HuH-7 (cell line): Measurements from ENCODE around the gene MYBL2.
"Not testable (repeated sequence)": the region's sequence is repeated elsewhere in the genome, so short reads cannot be mapped to it uniquely, and the experiment has no call there.

Experiments used
- DNase-seq: peaks from one replicate; pipeline ENCODE4 v3.0.0; 2011; ENCODE audit warnings: low spot score

Gene MYBL2

GRCh38 chr20:43751167-43752050, 84.5 kb downstream of the MYBL2 start:
- DNase-seq = no peak

- DNase-seq = no peak
These were observed 85.1 kb downstream of the MYBL2 start for GRCh38 chr20:43752051-43752360.

- no peak for DNase-seq
These were observed 85.8 kb downstream of the MYBL2 start for GRCh38 chr20:43752561-43753301.

- no peak for DNase-seq
These were observed 88.5 kb downstream of the MYBL2 start for GRCh38 chr20:43755390-43755789.

- DNase-seq = no peak
These were observed 88.9 kb downstream of the MYBL2 start for GRCh38 chr20:43755851-43756250.

- not testable (repeated sequence) for DNase-seq
These were observed 91.0 kb downstream of the MYBL2 start for GRCh38 chr20:43757888-43758287.

- DNase-seq = no peak
These were observed 94.7 kb downstream of the MYBL2 start for GRCh38 chr20:43761386-43762340.

GRCh38 chr20:43762911-43763310, 96.0 kb downstream of the MYBL2 start:
- no peak for DNase-seq

GRCh38 chr20:43765916-43766315, 99.0 kb downstream of the MYBL2 start:
- no peak for DNase-seq
